Stimulated activated CD4-positive, alpha-beta T cell treated with anti-CD3 and anti-CD28 coated beads, TNF-alpha, amount 100 ng/mL, for 4 hours (primary cell): ENCODE data around the gene NKRF.
A peak's percentile ranks its signal among the peaks of the same experiment; 100 is the strongest.
"Not testable (repeated sequence)": the region's sequence is repeated elsewhere in the genome, so short reads cannot be mapped to it uniquely, and the experiment has no call there.

Experiments
- DNase-seq, 3 experiments: peaks; one replicate each; pipeline ENCODE4 v3.0.0-alpha.2; 2020; ENCODE audit warnings: low read depth in 3 of 3

The NKRF gene

GRCh38 chrX:119606280-119607017, at the start of gene NKRF:
Gene NKRF, minus strand, starts transcription at chrX:119606424.
- DNase-seq, result peak; percentile 69 to 82 (median 81)

DNA sequence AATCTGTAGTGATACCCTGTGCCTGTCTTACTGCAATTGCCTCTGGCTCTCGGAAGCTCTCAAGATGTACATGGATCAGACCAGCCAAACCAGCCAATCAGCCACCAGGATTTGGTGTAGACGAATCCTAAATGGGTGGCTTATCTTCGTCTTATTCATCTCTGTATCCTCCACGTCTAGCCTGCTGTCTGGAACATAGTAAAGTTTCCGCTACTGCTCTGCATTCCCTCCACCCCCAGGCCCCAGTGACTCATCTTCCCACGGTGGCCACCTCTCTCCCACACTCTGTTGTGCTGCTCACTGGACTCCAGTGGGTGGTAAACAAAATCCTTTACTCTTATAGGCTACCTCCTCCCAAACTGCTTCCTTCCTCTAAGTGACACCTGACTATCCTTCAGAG, 48.9 kb upstream of the NKRF start:
- peak in 2 of 3 experiments; percentile 38 to 67 for DNase-seq

DNA sequence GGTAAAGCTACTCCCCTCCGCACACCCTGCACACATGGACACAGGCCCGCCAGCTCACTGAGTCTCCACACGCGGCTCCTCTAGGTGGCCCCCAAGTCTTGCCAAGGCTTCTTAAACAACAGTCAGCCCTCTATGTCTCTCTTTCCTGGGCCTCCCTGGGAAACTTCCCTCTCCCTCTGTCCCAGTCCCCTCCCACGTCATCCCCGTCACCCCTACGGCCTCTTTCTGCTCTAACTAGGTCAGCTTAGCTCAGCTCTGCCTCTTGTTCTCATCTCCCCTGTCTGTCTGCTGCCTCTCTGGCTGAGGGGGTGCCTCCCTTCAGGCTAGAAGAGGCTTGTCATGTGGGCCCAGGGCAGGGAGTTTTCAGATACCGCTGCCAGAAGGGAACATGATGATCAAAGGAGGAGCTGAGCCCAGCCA, 47.9 kb upstream of the NKRF start:
- DNase-seq, result peak in 1 of 3 experiments; percentile 18

DNA sequence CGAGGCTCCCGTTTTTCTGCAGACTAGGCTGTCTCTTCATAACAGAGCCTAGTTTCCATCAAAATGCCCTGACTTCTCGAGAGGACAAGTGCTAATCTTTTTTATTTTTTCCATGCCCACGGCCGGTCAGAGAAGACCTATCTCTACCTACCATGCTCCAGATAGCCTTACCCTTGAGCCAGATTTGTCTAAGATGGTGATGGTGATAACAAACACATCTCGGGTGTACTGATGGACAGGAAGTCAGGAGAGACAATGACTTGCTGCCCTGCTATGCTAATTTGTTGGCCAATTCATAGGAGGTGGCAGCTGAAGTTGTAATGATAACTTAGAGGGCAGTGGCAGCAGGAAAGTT, 42.2 kb upstream of the NKRF start:
- no peak for DNase-seq

DNA sequence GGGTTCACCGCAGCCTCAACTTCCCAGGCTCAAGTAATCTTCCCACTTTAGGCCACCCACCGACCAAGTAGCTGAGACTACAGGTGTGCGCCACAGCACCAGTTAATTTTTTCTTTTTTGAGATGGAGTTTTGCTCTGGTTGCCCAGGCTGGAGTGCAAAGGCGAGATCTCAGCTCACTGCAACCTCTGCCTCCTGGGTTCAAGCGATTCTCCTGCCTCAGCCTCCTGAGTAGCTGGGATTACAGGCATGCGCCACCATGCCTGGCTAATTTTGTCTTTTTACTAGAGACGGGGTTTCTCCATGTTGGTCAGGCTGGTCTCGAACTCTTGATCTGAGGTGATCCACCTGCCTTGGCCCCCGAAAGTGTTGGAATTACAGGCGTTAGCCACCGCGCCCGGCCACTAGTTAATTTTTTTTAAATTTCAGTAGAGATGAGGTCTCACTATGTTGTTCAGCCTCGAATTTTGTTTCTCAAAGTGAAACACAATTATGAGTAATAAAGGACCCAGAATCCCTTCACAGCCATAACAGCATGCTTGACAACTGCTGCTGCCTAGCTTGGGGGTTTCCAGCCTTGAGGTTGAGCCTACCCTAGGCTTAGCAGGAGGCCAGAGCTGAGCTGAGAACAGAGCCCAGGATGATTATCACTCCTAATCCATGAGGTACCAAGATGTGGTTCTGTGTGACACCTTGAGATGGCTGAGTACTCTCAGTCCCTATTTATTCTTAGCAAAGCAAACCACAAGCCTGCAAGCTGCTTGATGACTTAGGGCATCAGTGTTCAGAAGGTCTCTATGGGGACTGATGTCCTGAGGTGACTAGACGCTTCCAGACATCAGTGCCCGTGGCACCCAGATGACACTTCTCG, 41.6 kb upstream of the NKRF start:
- DNase-seq, result peak in 2 of 3 experiments; percentile 13 to 14

- DNase-seq, result no peak
These were observed 40.9 kb upstream of the NKRF start for GRCh38 chrX:119647089-119647488.

DNA sequence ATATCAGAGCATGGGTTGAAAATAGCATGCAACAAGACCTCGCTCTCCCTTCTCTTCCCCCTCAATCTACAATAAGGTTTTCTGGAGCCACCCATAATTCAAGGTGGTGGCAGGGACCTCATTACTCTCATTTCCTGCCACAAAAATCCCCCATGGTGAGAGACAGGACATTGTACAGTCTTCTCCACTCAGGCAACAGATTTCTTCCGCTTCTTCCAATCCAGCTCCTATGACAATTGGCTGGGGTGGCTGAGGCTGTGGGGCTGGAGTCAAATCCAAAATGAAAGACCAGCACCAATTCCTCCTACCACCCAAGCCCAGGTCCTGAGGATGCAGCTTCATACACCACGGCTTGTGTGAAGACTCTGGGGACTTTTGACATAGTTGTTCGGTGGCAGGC, 40.3 kb upstream of the NKRF start:
- no peak for DNase-seq

DNA sequence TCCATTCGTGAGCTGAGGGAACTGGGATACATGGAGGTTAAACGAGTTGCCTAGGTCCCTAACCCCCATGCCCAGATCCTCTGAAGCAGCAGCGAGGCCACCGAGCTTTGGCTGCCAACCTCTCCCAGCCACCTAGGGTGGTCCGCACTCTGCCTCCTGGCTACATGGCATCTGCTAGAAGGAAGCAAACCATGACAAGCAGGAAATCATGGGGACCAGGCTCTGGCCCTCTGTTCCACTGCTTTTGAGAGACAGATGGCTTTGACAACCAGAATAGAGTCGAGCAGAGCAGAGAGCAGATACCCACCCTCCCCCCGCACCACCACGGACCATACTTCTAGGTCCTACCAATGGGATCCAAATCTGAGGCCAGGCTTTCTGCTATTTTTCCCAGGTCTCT, 37.5 kb upstream of the NKRF start:
- DNase-seq, result no peak

DNA sequence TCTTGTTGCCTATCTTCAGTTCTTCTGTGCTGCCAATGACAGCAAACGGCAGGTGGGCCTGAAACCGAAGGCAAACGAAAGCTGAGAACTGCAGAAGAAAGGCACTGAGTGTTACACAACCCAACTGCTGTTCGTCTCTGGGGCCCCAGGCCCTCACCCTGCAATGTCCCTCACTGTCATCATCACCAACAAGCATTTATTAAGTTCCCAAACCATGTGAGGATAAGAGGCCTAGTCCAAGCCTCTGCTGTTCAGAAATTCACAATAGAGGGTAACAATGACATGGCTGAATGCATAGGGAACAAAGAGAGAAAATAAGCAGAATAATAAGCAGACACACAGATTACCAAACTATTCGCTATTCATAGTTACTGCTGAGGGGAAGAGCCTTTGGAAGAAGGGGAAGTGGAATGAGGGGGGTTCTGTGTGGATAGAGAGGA, 34.5 kb upstream of the NKRF start:
- DNase-seq, result no peak

DNA sequence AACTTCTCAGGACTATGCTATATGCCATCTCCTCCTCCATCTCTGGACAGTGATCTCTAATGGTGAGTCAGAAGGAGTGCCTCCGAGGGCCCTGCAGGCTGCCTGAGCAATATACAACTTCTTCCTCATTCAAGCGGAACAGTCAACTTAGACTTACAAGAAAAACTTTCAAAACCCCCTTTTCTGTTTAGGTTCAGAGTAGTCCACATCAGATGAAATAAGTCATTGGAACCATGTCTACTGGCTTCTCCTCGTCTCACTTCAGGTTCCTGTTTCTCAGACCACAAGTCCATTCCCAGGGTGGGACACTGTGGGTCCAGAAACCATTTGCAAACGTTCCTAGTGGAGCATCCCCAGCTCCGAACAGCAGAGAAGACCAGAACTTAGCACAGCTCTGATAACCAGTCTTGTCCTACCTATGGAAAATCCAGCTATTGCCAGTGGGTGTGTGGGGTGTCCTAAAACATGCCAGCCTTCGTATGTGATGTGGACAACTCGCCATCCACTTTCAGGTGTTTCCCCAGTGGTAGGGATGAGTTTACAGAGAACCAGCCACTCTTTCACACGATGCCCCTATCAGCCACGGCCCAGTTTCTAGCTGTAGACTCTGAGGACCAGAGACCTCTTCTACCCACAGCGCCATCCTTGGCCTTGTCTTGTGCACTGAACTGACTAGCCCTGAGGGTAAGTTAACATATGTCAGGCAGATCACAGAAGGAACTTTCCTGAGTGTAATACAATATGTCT, 32.7 kb upstream of the NKRF start:
- DNase-seq, result no peak

- not testable (repeated sequence) for DNase-seq
These were observed 31.2 kb upstream of the NKRF start for GRCh38 chrX:119637421-119637820.

DNA sequence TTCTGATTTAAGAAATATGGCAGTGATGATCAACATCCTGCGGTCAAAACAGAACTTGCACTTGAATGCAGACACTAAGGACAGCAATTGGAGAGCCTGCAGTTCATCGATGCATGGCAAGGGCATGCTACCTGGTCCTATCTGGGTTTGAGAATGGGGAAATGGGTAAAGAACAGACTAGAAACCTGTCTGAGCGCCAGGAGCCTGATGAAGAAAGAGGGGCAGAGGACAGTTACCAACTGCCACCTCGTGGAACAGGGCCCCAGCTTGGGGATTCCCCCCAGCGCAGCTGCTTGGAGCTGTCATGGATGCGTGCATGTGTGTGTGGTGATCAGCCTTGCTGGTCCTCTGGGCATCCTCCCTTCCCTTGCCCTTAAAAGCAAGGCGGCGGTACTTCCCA, 30.2 kb upstream of the NKRF start:
- no peak for DNase-seq

DNA sequence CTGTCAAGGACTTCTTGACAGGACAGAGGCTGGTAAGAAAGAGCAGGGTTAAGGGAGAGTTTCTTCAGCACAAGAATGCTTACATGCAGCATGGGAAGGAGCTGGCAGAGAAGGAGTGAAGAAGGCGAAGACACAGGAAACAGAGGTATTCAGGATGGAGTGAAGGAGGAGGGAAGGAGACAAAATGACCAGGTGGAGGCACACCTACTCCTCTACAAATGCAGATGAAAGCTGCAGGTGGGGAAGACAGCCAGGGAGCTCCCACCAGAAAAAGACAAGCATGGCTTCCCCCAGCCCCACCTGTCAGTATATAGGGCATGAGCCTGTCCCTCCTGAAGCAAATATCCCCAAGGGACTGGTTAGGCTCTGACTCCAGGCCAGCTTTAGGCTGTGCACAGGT, 29.6 kb upstream of the NKRF start:
- DNase-seq, result no peak

GRCh38 chrX:119635179-119635578, 29.0 kb upstream of the NKRF start:
- DNase-seq, result no peak

- DNase-seq, result no peak
These were observed 19.6 kb upstream of the NKRF start for GRCh38 chrX:119625843-119626242.

- DNase-seq, result no peak
These were observed 18.9 kb upstream of the NKRF start for GRCh38 chrX:119624951-119625668.

GRCh38 chrX:119624417-119624816, 18.2 kb upstream of the NKRF start:
- DNase-seq, result no peak

GRCh38 chrX:119622356-119623232, 16.4 kb upstream of the NKRF start:
- no peak for DNase-seq

GRCh38 chrX:119618439-119618838, 12.2 kb upstream of the NKRF start:
- DNase-seq, result no peak

DNA sequence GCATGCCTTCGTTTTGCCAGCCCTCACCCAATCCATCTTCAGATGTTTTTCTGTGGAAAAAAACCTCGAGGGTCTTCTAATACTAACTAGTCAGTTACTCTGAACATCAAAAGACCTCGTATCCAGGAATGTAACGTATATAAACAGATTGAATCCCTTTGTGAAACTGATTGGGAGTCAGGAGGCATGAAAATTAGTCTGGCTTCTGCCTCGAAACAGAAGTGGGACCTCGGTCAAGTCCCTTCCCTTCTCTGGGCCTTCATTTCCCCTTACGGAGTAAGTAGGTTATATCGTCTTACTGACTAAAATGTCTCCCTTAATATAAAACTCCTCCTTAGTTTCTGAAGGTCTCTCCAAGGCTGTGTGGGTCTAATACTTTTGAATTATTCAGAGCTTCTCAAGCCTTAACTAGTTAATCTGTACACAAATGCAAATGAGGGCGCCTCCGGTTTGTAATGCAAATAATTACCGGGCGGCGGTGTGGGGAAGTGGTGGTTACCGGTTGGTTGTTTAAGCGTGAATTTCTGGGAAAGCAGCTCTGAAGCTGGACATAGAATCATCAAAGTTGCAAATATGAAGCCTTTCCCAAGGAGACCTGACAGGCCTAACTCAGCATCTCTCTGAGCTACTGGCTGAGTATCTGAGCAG, 11.4 kb upstream of the NKRF start:
- no peak for DNase-seq
